CD4-positive, alpha-beta T cell treated with Interleukin-2 at 100 ng/mL for 4 hours (primary cell): ENCODE measurements around the gene SH3PXD2A.
A peak's percentile ranks its signal among the peaks of the same experiment; 100 is the strongest.

Experiments
- DNase-seq: peaks from one replicate; pipeline ENCODE4 v3.0.0-alpha.2; 2020; ENCODE audit warnings: low spot score

Gene SH3PXD2A

GRCh38 chr10:103720964-103721335, 134.4 kb downstream of the SH3PXD2A start:
- DNase-seq: no peak

- DNase-seq: no peak
These were observed 134.9 kb downstream of the SH3PXD2A start for GRCh38 chr10:103720328-103720963.

- DNase-seq: no peak
These were observed 136.3 kb downstream of the SH3PXD2A start for GRCh38 chr10:103719036-103719435.

- no peak for DNase-seq
These were observed 137.1 kb downstream of the SH3PXD2A start for GRCh38 chr10:103718247-103718620.

GRCh38 chr10:103717341-103718246, 137.8 kb downstream of the SH3PXD2A start:
- no peak for DNase-seq

- no peak for DNase-seq
These were observed 138.9 kb downstream of the SH3PXD2A start for GRCh38 chr10:103716206-103717160.

- DNase-seq: no peak
These were observed 139.9 kb downstream of the SH3PXD2A start for GRCh38 chr10:103715430-103715829.

- no peak for DNase-seq
These were observed 141.0 kb downstream of the SH3PXD2A start for GRCh38 chr10:103714232-103714891.

GRCh38 chr10:103713676-103714075, 141.7 kb downstream of the SH3PXD2A start:
- DNase-seq: no peak

GRCh38 chr10:103712898-103713498, 142.4 kb downstream of the SH3PXD2A start:
- peak; percentile 84 for DNase-seq

GRCh38 chr10:103712146-103712545, 143.2 kb downstream of the SH3PXD2A start:
- no peak for DNase-seq

- no peak for DNase-seq
These were observed 143.9 kb downstream of the SH3PXD2A start for GRCh38 chr10:103711351-103711994.

GRCh38 chr10:103710490-103710889, 144.9 kb downstream of the SH3PXD2A start:
- no peak for DNase-seq

- no peak for DNase-seq
These were observed 145.9 kb downstream of the SH3PXD2A start for GRCh38 chr10:103709341-103709920.

GRCh38 chr10:103708627-103709288, 146.6 kb downstream of the SH3PXD2A start:
- DNase-seq: no peak

- no peak for DNase-seq
These were observed 147.3 kb downstream of the SH3PXD2A start for GRCh38 chr10:103707956-103708626.

- no peak for DNase-seq
These were observed 148.6 kb downstream of the SH3PXD2A start for GRCh38 chr10:103706762-103707161.

GRCh38 chr10:103706047-103706446, 149.3 kb downstream of the SH3PXD2A start:
- DNase-seq: no peak
